Measurements from ENCODE around the gene C19orf53.

Gene C19orf53

DNA sequence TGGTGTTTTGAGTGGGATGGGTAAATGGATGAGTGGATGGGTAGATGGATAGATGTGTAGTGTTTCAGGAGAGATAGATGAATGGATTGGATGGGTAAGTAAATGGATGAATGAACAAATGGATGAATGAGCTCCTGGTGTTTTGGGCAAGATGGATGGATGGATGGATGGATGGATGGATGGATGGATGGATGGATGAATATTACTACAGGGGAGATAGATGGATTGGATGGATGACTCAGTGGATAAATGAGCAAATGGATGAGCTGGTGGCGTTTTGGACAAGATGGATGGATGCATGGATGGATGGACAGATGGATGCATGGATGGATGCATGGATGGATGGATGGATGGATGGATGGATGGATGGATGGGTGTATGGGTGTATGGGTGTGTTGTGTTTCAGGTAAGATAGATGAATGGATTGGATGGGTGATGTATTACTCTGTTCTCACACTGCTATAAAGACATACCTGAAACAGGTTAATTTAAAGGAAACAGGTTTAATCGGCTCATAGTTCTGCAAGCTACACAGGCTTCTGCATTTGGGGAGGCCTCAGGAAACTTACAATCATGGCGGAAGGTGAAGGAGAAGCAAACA, 33.3 kb downstream of the C19orf53 start:
- no peak overlapping the region for H3K27ac ChIP-seq (ENCODE audit: insufficient read depth, low read length, poor library complexity, severe bottlenecking)
- H3K4me1 ChIP-seq (ENCODE audit: control insufficient read depth, insufficient read depth, low read length, poor library complexity, severe bottlenecking): no peaks in the 10 kb centered on the region
- H3K9me3 ChIP-seq (ENCODE audit: control insufficient read depth, low read length): no peaks in the 10 kb centered on the region
- H3K36me3 ChIP-seq (ENCODE audit: control insufficient read depth, insufficient read depth, low read length): no peaks in the 10 kb centered on the region
- DNase-seq: no peak
- no peak overlapping the region for H3K4me3 ChIP-seq (ENCODE audit: insufficient read depth, low read depth, low read length, poor library complexity, severe bottlenecking)
- H3K27me3 ChIP-seq (replicated peaks; ENCODE audit: control insufficient read depth, insufficient read depth, low read length, poor library complexity, severe bottlenecking): no peaks in the 10 kb centered on the region

DNA sequence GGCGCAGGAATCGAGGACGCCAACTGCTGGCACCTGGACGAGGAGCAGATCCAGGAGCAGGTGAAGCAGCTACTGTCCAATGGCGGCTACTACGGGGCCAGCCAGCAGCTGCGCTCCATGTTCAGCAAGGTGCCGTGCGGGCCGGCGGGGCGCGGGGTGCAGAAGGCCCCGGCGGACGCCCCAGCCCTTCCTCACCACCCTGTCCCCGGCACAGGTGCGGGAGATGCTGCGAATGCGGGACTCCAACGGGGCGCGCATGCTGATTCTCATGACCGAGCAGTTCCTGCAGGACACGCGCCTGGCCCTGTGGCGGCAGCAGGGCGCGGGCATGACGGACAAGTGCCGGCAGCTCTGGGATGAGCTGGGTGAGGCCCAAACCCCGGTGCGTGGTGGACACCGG, 34.6 kb downstream of the C19orf53 start:
- Histone ChIP-seq H3K27ac (ENCODE audit: insufficient read depth, low read length, poor library complexity, severe bottlenecking) (no peak overlapping the region), H3K36me3 (ENCODE audit: control insufficient read depth, insufficient read depth, low read length) (no peaks in the 10 kb centered on the region), H3K4me1 (ENCODE audit: control insufficient read depth, insufficient read depth, low read length, poor library complexity, severe bottlenecking) (no peaks in the 10 kb centered on the region), H3K27me3 (replicated peaks; ENCODE audit: control insufficient read depth, insufficient read depth, low read length, poor library complexity, severe bottlenecking) (no peaks in the 10 kb centered on the region), H3K4me3 (ENCODE audit: insufficient read depth, low read depth, low read length, poor library complexity, severe bottlenecking) (no peak overlapping the region), H3K9me3 (ENCODE audit: control insufficient read depth, low read length) (no peaks in the 10 kb centered on the region)
- DNase-seq: no peak

DNA sequence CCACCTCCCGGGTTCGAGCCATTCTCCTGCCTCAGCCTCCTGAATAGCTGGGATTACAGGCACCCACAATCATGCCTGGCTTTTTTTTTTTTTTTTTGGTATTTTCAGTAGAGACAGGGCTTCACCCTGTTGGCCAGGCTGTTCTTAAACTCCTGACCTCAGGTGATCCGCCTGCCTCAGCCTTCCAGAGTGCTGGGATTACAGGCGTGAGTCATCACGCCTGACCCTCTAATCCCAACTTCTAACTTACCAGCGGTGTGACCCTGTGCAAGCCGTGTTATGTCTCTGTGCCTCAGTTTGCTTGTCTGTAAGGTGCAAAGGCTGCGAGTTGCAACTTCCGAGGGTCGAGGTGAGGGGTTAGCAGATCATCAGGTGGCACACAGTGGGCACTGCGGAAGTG, 38.3 kb downstream of the C19orf53 start:
- no peaks in the 10 kb centered on the region for H3K27me3 ChIP-seq (replicated peaks; ENCODE audit: control insufficient read depth, insufficient read depth, low read length, poor library complexity, severe bottlenecking)
- no peaks in the 10 kb centered on the region for H3K4me1 ChIP-seq (ENCODE audit: control insufficient read depth, insufficient read depth, low read length, poor library complexity, severe bottlenecking)
- no peaks in the 10 kb centered on the region for H3K9me3 ChIP-seq (ENCODE audit: control insufficient read depth, low read length)
- no peak overlapping the region for H3K27ac ChIP-seq (ENCODE audit: insufficient read depth, low read length, poor library complexity, severe bottlenecking)
- no peak overlapping the region for H3K4me3 ChIP-seq (ENCODE audit: insufficient read depth, low read depth, low read length, poor library complexity, severe bottlenecking)
- DNase-seq: no peak
- H3K36me3 ChIP-seq (ENCODE audit: control insufficient read depth, insufficient read depth, low read length): no peaks in the 10 kb centered on the region

DNA sequence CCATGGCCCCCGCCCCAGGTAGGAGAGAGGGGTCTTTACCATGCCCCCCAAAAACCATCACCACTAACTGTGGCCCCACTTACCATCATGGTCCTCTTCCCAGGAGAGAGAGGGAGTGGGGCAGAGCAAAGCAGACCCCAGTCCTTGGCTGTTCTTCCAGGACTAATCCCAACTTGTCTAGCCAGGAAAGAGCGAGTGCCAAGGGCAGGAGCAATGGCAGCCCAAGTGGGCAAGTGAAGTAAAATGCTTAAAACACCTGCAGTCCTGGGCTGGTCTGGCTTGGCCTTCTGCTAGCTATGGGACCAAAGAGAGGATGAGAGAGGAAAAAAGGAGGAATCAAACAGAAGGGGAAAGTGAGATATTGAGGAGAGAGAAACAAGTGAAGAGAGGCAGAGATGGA, 38.9 kb downstream of the C19orf53 start:
- Histone ChIP-seq H3K4me1 (ENCODE audit: control insufficient read depth, insufficient read depth, low read length, poor library complexity, severe bottlenecking) (no peaks in the 10 kb centered on the region), H3K27me3 (replicated peaks; ENCODE audit: control insufficient read depth, insufficient read depth, low read length, poor library complexity, severe bottlenecking) (no peaks in the 10 kb centered on the region), H3K4me3 (ENCODE audit: insufficient read depth, low read depth, low read length, poor library complexity, severe bottlenecking) (no peak overlapping the region), H3K9me3 (ENCODE audit: control insufficient read depth, low read length) (no peaks in the 10 kb centered on the region), H3K36me3 (ENCODE audit: control insufficient read depth, insufficient read depth, low read length) (no peaks in the 10 kb centered on the region), H3K27ac (ENCODE audit: insufficient read depth, low read length, poor library complexity, severe bottlenecking) (no peak overlapping the region)
- no peak for DNase-seq

DNA sequence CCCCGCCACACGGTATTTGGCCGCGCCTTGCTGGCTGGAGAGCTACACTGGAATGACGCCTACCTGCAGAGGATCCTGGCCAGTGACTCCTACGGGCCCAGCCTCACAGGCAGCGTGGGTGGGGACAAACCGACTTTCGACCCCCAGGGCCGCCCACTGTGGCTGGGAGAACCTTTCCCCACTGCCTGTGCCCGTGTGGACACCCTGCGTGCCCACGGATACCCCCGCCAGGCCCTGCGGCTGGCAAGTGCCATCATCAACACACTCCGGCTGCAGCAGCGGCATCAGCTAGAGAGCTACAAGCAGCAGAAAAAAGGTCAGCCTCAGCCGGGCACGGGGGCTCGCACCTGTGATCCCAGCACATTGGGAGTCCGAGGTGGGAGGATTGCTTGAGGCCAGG, 40.3 kb downstream of the C19orf53 start:
- no peaks in the 10 kb centered on the region for H3K27me3 ChIP-seq (replicated peaks; ENCODE audit: control insufficient read depth, insufficient read depth, low read length, poor library complexity, severe bottlenecking)
- no peaks in the 10 kb centered on the region for H3K9me3 ChIP-seq (ENCODE audit: control insufficient read depth, low read length)
- H3K27ac ChIP-seq (ENCODE audit: insufficient read depth, low read length, poor library complexity, severe bottlenecking): no peak overlapping the region
- no peak overlapping the region for H3K4me3 ChIP-seq (ENCODE audit: insufficient read depth, low read depth, low read length, poor library complexity, severe bottlenecking)
- H3K4me1 ChIP-seq (ENCODE audit: control insufficient read depth, insufficient read depth, low read length, poor library complexity, severe bottlenecking): no peaks in the 10 kb centered on the region
- DNase-seq: no peak
- no peaks in the 10 kb centered on the region for H3K36me3 ChIP-seq (ENCODE audit: control insufficient read depth, insufficient read depth, low read length)

DNA sequence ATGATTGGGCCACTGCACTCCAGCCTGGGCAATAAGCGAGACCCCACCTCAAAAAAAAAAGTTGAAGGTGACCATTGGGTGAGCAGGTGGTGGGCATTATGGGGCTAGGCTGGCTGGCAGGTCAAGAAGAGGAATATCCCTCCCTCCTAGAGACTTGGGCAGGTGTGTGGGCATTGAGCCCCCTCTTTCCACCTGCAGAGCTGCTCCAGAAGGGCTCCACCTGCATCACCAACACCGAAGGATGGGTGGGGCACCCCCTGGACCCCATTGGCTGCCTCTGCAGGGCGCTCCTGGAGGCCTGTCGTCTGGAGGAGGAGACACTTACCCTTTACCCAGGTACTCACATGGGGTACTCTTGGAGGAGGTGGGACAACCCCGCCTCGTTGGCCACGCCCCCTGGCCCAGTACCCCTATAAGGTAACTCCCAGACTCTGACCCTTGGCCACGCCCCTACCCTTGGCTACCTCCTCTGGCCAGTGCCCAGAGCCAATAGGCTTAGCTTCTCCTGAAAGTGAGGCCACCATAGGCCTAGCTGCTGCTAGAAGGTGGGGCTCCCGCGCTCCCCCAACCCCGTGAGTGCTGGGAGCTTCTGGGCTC, 42.9 kb downstream of the C19orf53 start:
- DNase-seq: no peak
- no peaks in the 10 kb centered on the region for H3K27me3 ChIP-seq (replicated peaks; ENCODE audit: control insufficient read depth, insufficient read depth, low read length, poor library complexity, severe bottlenecking)
- H3K4me1 ChIP-seq (ENCODE audit: control insufficient read depth, insufficient read depth, low read length, poor library complexity, severe bottlenecking): no peaks in the 10 kb centered on the region
- H3K36me3 ChIP-seq (ENCODE audit: control insufficient read depth, insufficient read depth, low read length): no peaks in the 10 kb centered on the region
- no peak overlapping the region for H3K27ac ChIP-seq (ENCODE audit: insufficient read depth, low read length, poor library complexity, severe bottlenecking)
- H3K9me3 ChIP-seq (ENCODE audit: control insufficient read depth, low read length): no peaks in the 10 kb centered on the region
- H3K4me3 ChIP-seq (ENCODE audit: insufficient read depth, low read depth, low read length, poor library complexity, severe bottlenecking): no peak overlapping the region

DNA sequence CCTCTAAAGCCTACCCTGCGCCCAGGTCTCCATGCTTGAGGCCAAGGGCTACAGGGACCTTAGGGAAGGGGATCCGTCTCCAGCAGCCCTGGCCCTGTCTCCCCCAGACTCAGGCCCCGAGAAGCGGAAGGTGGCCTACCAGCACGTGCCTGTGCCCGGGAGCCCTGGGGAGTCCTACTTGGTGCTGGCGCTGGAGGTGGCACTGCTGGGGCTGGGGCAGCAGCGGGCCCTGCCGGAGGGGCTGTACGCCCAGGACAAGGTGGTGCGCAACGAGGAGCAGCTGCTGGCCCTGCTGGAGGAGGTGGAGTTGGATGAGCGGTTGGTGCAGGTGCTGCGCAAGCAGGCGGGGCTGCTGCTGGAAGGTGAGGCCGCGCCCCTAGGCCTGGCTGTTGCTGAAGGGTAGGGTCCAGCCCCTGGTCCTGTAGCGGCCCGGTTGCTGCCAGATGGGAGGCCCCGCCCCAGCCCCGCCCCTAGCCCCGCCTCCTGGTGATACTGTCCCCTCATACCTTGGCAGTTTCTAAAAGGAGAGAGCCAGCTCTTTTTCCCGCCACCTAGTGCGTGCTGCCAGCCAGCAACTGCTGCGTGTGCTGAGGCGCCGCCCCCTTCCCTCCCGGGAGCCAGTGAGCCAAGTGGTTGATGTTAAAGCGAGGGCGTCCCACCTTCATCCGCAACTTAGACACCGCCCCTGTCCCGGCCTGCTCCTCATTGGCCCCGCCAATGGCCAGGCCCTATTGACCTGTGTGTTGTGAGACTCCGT, 43.5 kb downstream of the C19orf53 start:
- no peak overlapping the region for H3K4me3 ChIP-seq (ENCODE audit: insufficient read depth, low read depth, low read length, poor library complexity, severe bottlenecking)
- H3K27ac ChIP-seq (ENCODE audit: insufficient read depth, low read length, poor library complexity, severe bottlenecking): no peak overlapping the region
- no peak for DNase-seq
- no peaks in the 10 kb centered on the region for H3K9me3 ChIP-seq (ENCODE audit: control insufficient read depth, low read length)
- H3K36me3 ChIP-seq (ENCODE audit: control insufficient read depth, insufficient read depth, low read length): no peaks in the 10 kb centered on the region
- H3K4me1 ChIP-seq (ENCODE audit: control insufficient read depth, insufficient read depth, low read length, poor library complexity, severe bottlenecking): no peaks in the 10 kb centered on the region
- H3K27me3 ChIP-seq (replicated peaks; ENCODE audit: control insufficient read depth, insufficient read depth, low read length, poor library complexity, severe bottlenecking): no peaks in the 10 kb centered on the region

DNA sequence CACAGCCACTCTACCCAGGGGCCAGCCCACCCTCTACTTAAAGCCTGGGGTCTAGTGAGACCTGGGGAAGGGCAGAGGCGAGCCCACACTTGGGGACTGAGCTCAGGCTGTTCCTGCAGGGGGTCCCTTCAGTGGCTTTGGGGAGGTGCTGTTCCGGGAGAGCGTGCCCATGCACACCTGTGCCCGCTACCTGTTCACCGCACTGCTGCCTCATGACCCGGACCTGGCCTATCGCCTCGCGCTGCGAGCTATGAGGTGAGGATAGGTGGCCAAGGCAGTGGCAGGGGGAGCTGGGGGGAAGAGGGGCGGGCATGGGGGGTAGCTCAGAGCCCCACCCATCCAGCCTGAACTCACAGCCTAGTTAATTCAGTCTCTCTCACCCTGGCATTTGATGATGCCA, 45.0 kb downstream of the C19orf53 start:
- Histone ChIP-seq H3K4me3 (ENCODE audit: insufficient read depth, low read depth, low read length, poor library complexity, severe bottlenecking) (no peak overlapping the region), H3K36me3 (ENCODE audit: control insufficient read depth, insufficient read depth, low read length) (no peaks in the 10 kb centered on the region), H3K4me1 (ENCODE audit: control insufficient read depth, insufficient read depth, low read length, poor library complexity, severe bottlenecking) (no peaks in the 10 kb centered on the region), H3K27ac (ENCODE audit: insufficient read depth, low read length, poor library complexity, severe bottlenecking) (no peak overlapping the region), H3K9me3 (ENCODE audit: control insufficient read depth, low read length) (no peaks in the 10 kb centered on the region), H3K27me3 (replicated peaks; ENCODE audit: control insufficient read depth, insufficient read depth, low read length, poor library complexity, severe bottlenecking) (no peaks in the 10 kb centered on the region)
- no peak for DNase-seq

DNA sequence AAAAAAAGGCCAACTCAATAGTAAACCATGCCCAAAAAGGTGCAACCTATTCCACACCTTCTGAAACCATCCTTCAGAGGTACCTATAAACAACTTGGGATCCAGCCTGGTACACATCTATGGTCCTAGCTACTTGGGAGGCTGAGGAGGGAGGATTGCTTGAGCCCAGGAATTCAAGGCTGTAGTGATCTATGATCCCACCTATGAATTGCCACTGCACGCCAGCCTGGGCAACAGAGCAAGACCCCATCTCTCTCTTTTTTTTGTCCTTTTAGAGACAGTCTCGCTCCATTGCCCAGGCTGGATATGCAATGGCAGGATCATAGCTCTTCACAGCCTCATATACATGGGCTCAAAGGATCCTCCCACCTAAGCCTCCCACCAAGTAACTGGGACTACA, 47.0 kb downstream of the C19orf53 start:
- Histone ChIP-seq H3K4me1 (ENCODE audit: control insufficient read depth, insufficient read depth, low read length, poor library complexity, severe bottlenecking) (no peaks in the 10 kb centered on the region), H3K27me3 (replicated peaks; ENCODE audit: control insufficient read depth, insufficient read depth, low read length, poor library complexity, severe bottlenecking) (no peaks in the 10 kb centered on the region), H3K4me3 (ENCODE audit: insufficient read depth, low read depth, low read length, poor library complexity, severe bottlenecking) (no peak overlapping the region), H3K36me3 (ENCODE audit: control insufficient read depth, insufficient read depth, low read length) (no peaks in the 10 kb centered on the region), H3K9me3 (ENCODE audit: control insufficient read depth, low read length) (no peaks in the 10 kb centered on the region), H3K27ac (ENCODE audit: insufficient read depth, low read length, poor library complexity, severe bottlenecking) (no peak overlapping the region)
- DNase-seq: no peak

DNA sequence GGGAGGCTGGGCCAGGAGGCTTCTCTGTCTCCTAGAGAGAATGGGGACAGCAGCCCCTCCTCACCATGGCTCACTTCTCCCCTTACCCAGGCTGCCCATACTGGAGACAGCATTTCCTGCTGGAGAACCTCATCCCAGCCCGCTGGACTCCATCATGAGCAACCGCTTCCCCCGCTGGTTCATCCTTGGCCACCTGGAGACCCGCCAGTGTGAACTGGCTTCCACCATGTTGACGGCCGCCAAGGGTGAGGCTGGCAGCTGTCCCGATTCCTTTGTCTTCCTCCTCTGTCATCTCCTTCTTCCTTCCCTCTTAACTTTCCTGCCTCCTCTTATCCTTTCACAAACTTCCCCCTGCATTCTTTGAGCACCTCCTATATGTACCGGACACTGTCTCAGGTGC, 49.0 kb downstream of the C19orf53 start:
- Histone ChIP-seq H3K36me3 (ENCODE audit: control insufficient read depth, insufficient read depth, low read length) (no peaks in the 10 kb centered on the region), H3K9me3 (ENCODE audit: control insufficient read depth, low read length) (no peaks in the 10 kb centered on the region), H3K27ac (ENCODE audit: insufficient read depth, low read length, poor library complexity, severe bottlenecking) (no peak overlapping the region), H3K4me1 (ENCODE audit: control insufficient read depth, insufficient read depth, low read length, poor library complexity, severe bottlenecking) (no peaks in the 10 kb centered on the region), H3K4me3 (ENCODE audit: insufficient read depth, low read depth, low read length, poor library complexity, severe bottlenecking) (no peak overlapping the region), H3K27me3 (replicated peaks; ENCODE audit: control insufficient read depth, insufficient read depth, low read length, poor library complexity, severe bottlenecking) (no peaks in the 10 kb centered on the region)
- no peak for DNase-seq
